Myometrial cell (primary cell): Measurements from ENCODE around the gene LCP1. TPM values are rescaled to one million over a fixed set of nuclear protein-coding genes. Genes with fewer than 3 reads are reported as not detected.

ENCODE experiments used
- total RNA-seq: library from RNA; depleted of rRNA; stranded (reverse); fragments of >200 nt; gene quantifications from 2 replicates; pipeline ENCODE4 v1.2.3, GENCODE V29; 2015

Gene LCP1
- total RNA-seq: 0.29 and 1.2 TPM in 2 replicates

GRCh38 chr13:46181840-46182490 is at the start of gene LCP1:
TSS of gene LCP1 (minus strand) at chr13:46182177. CDS start at chr13:46159662, 22,515 bp downstream.

DNA sequence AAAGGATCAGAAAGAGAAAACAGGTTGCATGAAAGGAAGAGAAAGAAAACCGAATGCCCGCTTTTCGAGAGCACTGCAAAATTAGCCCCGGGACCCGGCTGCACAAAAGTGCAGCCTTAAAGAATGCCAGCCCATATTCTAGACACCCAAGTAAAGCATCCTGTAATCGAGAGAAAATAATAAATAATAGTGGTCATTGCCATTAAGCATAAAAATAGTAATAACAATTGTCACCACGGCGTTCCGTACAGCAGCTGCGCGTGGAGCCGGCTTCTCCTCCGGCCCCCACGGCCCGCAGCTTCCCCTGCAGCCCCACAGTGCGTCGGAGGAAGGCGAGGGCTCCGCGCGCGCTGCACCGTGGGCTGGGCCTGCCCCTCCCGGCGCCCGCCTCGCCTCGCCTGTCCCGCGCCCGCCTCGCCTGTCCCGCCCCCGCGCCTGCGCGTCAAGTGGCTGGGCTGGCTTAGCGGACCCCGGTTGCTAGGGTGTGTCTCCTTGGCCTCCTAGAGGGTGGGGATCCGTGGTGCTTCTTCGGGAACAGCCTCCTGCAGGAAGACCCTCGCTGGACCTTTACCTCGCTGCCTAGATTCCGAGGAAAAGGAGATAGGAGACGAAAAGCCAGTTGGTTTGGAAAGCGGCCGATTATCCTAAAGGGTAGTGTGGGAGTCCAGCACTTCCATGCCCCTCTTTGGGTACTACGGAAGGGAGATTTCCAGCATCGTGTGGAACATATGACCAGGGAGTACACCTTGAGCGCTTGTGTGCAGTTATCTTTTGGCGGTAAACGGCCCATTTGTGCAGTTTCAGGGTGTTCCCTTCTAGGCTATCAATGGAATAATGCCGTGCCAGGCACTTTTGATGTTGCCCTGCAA is 29.7 kb upstream of the LCP1 start, which contains the start of gene LRRC63:
LRRC63 (plus strand) TSS at position 446 of the 869 bp plus-strand sequence. CDS start 1,107 bp downstream, outside the sequence.

DNA sequence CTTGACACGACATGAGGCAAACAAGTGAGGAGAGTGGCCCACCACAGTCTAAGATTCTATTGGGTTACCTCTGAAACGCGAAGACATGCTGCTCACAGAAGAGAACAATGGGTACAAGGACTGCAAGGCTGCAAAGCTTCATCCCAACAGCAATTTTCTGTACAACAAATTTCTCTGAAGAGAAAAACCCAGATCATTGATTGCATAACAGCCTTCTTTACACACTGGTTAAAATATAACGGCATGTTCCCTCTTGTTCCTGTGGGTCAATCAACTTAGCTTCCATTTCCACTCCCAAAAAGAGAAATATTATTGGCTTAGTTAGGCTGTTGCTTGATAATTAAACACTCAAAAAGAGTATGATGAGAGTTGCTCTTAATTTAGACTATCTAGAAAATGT is 77.1 kb downstream of the LCP1 start, which contains the start of gene CPB2:
CPB2 (minus strand) TSS at position 166 of the 400 bp plus-strand sequence; CDS start at position 142, 24 bp downstream.

Other genes with a start within 250 kb of the LCP1 start
- 9.0 and 9.2 TPM in 2 replicates for gene ZC3H13, start 129.4 kb downstream of the LCP1 start, total RNA-seq
- gene CPB2, start 77.1 kb downstream of the LCP1 start, total RNA-seq: not detected in 2 replicates
- not detected in 2 replicates for gene LRRC63, start 29.8 kb upstream of the LCP1 start, total RNA-seq
- gene RUBCNL, start 205.1 kb upstream of the LCP1 start, total RNA-seq: 1.8 TPM in 1 of 2 replicates, not detected in the other